GM12878 (cell line): Measurements from ENCODE around the gene SLC43A1. TPM values are rescaled to one million over a fixed set of nuclear protein-coding genes. Genes with fewer than 3 reads are reported as not detected.
A peak's percentile ranks its signal among the peaks of the same experiment; 100 is the strongest.

Experiments used
- BACH1 ChIP-seq: fragments of 450-650 bp; IDR thresholded peaks from 2 replicates; pipeline ENCODE4 v1.6.1; 2017; ENCODE audit warnings: mild to moderate bottlenecking, borderline replicate concordance
- CBX5 ChIP-seq: sonication (generic); IDR thresholded peaks from 2 replicates; pipeline ENCODE4 v1.6.1; 2016; ENCODE audit warnings: low read depth, moderate library complexity, mild to moderate bottlenecking, inconsistent platforms
- CEBPB ChIP-seq, 2 experiments: fragments of 150-350 bp in 1 of 2; IDR thresholded peaks; 2 replicates each; pipeline ENCODE4 v1.6.1; 2012 to 2014; ENCODE audit warnings: low read depth in 2 of 2, low read length in 2 of 2, borderline replicate concordance in 1 of 2, inconsistent platforms in 1 of 2
- GATAD2B ChIP-seq: fragments of 450-650 bp; conservative IDR thresholded peaks from 2 replicates; pipeline ENCODE4 v1.6.1; 2017; ENCODE audit warnings: low read depth, mild to moderate bottlenecking, moderate library complexity
- MLLT1 ChIP-seq: fragments of 450-650 bp; IDR thresholded peaks from 2 replicates; pipeline ENCODE4 v1.6.1; 2016; ENCODE audit warnings: mild to moderate bottlenecking
- NRF1 ChIP-seq: conservative IDR thresholded peaks from 2 replicates; pipeline ENCODE4 v1.6.1; 2011; ENCODE audit warnings: mild to moderate bottlenecking, low read depth, low read length, improper control_type of control experiment
- POLR2AphosphoS2 ChIP-seq: IDR thresholded peaks from 2 replicates; pipeline ENCODE4 v1.6.1; 2011; ENCODE audit warnings: low read depth, mild to moderate bottlenecking, low read length, improper control_type of control experiment, moderate library complexity
- POU2F2 ChIP-seq: IDR thresholded peaks from 3 replicates; pipeline ENCODE4 v1.6.1; 2011; ENCODE audit warnings: low read depth, mild to moderate bottlenecking, low read length, borderline replicate concordance
- REST ChIP-seq: IDR thresholded peaks from 2 replicates; pipeline ENCODE4 v1.6.1; 2012; ENCODE audit warnings: mild to moderate bottlenecking, low read depth, low read length
- SIX5 ChIP-seq: IDR thresholded peaks from 2 replicates; pipeline ENCODE4 v1.6.1; 2011; ENCODE audit warnings: mild to moderate bottlenecking, low read depth, low read length, moderate library complexity; ENCODE audit not compliant: severe bottlenecking
- SMAD1 ChIP-seq: fragments of 450-650 bp; IDR thresholded peaks from 2 replicates; pipeline ENCODE4 v1.6.1; 2018; ENCODE audit warnings: mild to moderate bottlenecking, low read depth; ENCODE audit not compliant: partially characterized antibody
- SUZ12 ChIP-seq: fragments of 200-600 bp; sonication (generic); IDR thresholded peaks from one replicate; pipeline ENCODE4 v1.6.1; 2018; ENCODE audit warnings: antibody characterized with exemption, mild to moderate bottlenecking; ENCODE audit not compliant: unreplicated experiment
- TCF3 ChIP-seq: IDR thresholded peaks from 2 replicates; pipeline ENCODE4 v1.6.1; 2012; ENCODE audit warnings: low read depth, mild to moderate bottlenecking, low read length, borderline replicate concordance; ENCODE audit not compliant: insufficient read depth
- TCF7 ChIP-seq: IDR thresholded peaks from 2 replicates; pipeline ENCODE4 v1.6.1; 2014; ENCODE audit warnings: antibody characterized with exemption, borderline replicate concordance
- USF1 ChIP-seq: IDR thresholded peaks from 2 replicates; pipeline ENCODE4 v1.6.1; 2011; ENCODE audit warnings: borderline replicate concordance, low read depth, mild to moderate bottlenecking, moderate library complexity, mixed read lengths, low read length; ENCODE audit not compliant: insufficient read depth; ENCODE audit errors: extremely low read length
- USF2 ChIP-seq: IDR thresholded peaks from 2 replicates; pipeline ENCODE4 v1.6.1; 2011; ENCODE audit warnings: low read depth, low read length, improper control_type of control experiment, borderline replicate concordance
- ZBTB11 ChIP-seq: fragments of 450-650 bp; formaldehyde crosslinking; IDR thresholded peaks from 2 replicates; pipeline ENCODE4 v1.5.0; 2022; ENCODE audit warnings: mild to moderate bottlenecking, missing genetic modification characterization
- polyA plus RNA-seq, 11 experiments: library from polyadenylated mRNA; depleted of rRNA in 4 of 11; unstranded in 6 of 11; stranded (reverse) in 5 of 11; fragments of >200 nt; fragmentation: Nextera tagmentation in 4 of 11; fragmentation: Illumina TruSeq in 1 of 11; extraction: Ambion mirVana in 4 of 11; extraction: Trizol in 1 of 11; gene quantifications; 1 replicate in 1 of 11; 2 replicates in 10 of 11; pipeline versions ENCODE4 v1.2.1 to v1.2.3, GENCODE V29; 2011 to 2016; ENCODE audit warnings: inconsistent platforms in 2 of 11, missing spikeins in 2 of 11, low read depth in 1 of 11
- total RNA-seq, 4 experiments: library from RNA; depleted of rRNA in 3 of 4; stranded (reverse); fragments of >200 nt in 3 of 4; fragmentation: Illumina TruSeq in 1 of 4; extraction: Trizol in 1 of 4; gene quantifications; 2 replicates each; pipeline versions ENCODE4 v1.2.1 to v1.2.3, GENCODE V29; 2013 to 2021

SLC43A1 gene
- total and polyA plus RNA-seq, 10 of the 15 experiments (the other 5 are each of a cell fraction or from before 2014, with no cell fraction given), result 1.0 to 17.8 (median 12.6) TPM

- TF ChIP-seq TCF3 (0 out of 2 replicates have a peak, but pooled peaks have one; percentile 13), SUZ12 (no peak), NRF1 (0 out of 2 replicates have a peak, but pooled peaks have one; percentile 20), USF1 (peak; percentile 56), CEBPB (IDR thresholded peaks at IDR 0.05; ENCODE audit: borderline replicate concordance in 1 of 2, low read depth in 2 of 2, low read length in 2 of 2) (no peak), POLR2AphosphoS2 (no peak), TCF7 (peak; percentile 25; the same call in 1 of the 2 replicates), CBX5 (no peak), SMAD1 (no peak), REST (no peak), SIX5 (peak; percentile 44), POU2F2 (peak; percentile 13; the same call in 1 of the 3 replicates), GATAD2B (no peak), MLLT1 (0 out of 2 replicates have a peak, but pooled peaks have one; percentile 46), BACH1 (no peak), ZBTB11 (CRISPR knock-in tag) (no peak), USF2 (peak; percentile 39; the same call in 1 of the 2 replicates)
Observed at GRCh38 chr11:57530596-57531507, 15.3 kb upstream of the SLC43A1 start, which contains the start of gene TIMM10 (continued).
